Kidney (tissue), 14 donors: ENCODE measurements around the gene KMT2C. TPM values are rescaled to one million over a fixed set of nuclear protein-coding genes. Genes with fewer than 3 reads are reported as not detected.
"Not testable (repeated sequence)": the region's sequence is repeated elsewhere in the genome, so short reads cannot be mapped to it uniquely, and the experiment has no call there.

Experiments
- DNase-seq, 5 donors: peaks; one replicate each; pipeline ENCODE4 v3.0.0-alpha.2; 2013 to 2020
- FAIRE-seq: peaks from 2 replicates; lab custom pipeline; 2012; peaks lifted over from hg19 to GRCh38; lab: Jason Lieb, UNC
- H3K27ac ChIP-seq, 2 donors: one replicate each; pipeline ENCODE4 v1.7.0; 2013; ENCODE audit warnings: low read depth in 2 of 2, low read length in 2 of 2, inconsistent platforms in 1 of 2
- H3K27me3 ChIP-seq: one replicate; pipeline ENCODE4 v1.7.1; 2013; ENCODE audit warnings: low read length, inconsistent platforms; ENCODE audit not compliant: control insufficient read depth, insufficient read depth
- H3K36me3 ChIP-seq, 3 donors: one replicate each; pipeline versions ENCODE4 v1.7.0 to v1.7.1; 2013; ENCODE audit warnings: low read length in 3 of 3, control low read depth in 1 of 3, inconsistent platforms in 1 of 3; ENCODE audit not compliant: insufficient read depth in 3 of 3, control insufficient read depth in 2 of 3
- H3K4me1 ChIP-seq, 3 donors: one replicate each; pipeline versions ENCODE4 v1.7.0 to v1.7.1; 2013; ENCODE audit warnings: low read length in 3 of 3, inconsistent platforms in 1 of 3, low read depth in 1 of 3; ENCODE audit not compliant: control insufficient read depth in 2 of 3, insufficient read depth in 2 of 3
- H3K4me3 ChIP-seq, 3 donors: one replicate each; pipeline versions ENCODE4 v1.7.0 to v1.8.1; 2013; ENCODE audit warnings: low read length in 3 of 3, control low read depth in 1 of 3, inconsistent platforms in 1 of 3
- H3K9ac ChIP-seq, 3 donors: one replicate each; pipeline versions ENCODE4 v1.7.0 to v1.7.1; 2013; ENCODE audit warnings: low read length in 3 of 3, control low read depth in 1 of 3, inconsistent platforms in 1 of 3
- H3K9me3 ChIP-seq, 3 donors: one replicate each; pipeline versions ENCODE4 v1.7.0 to v1.7.1; 2013; ENCODE audit warnings: low read length in 3 of 3, control low read depth in 1 of 3, inconsistent platforms in 1 of 3; ENCODE audit not compliant: control insufficient read depth in 2 of 3, insufficient read depth in 1 of 3
- intact Hi-C: fragments of 100-400 bp; cut with DNase I; formaldehyde crosslinking; loops from one replicate; pipeline ENCODE4 v1.11.1; 2022
- polyA plus RNA-seq: library from polyadenylated mRNA; stranded (reverse); fragments of 350-450 nt; fragmentation: Illumina TruSeq; extraction: RNeasy Lipid Tissue Mini Kit (QIAGEN cat#74804); gene quantifications from one replicate; pipeline ENCODE4 v1.2.3, GENCODE V29; 2014; ENCODE audit warnings: low read depth, low replicate concordance; ENCODE audit not compliant: insufficient read depth
- total RNA-seq: library from RNA; stranded (reverse); fragmentation: NEBNext Ultra II Directional; extraction: Animal tissue kit (Norgen Biotek cat#: 25700); gene quantifications from one replicate; pipeline ENCODE4 v1.2.1, GENCODE V29; 2021
- TF ChIP-seq, protein P1 (sequence below): IDR thresholded peaks from 3 replicates; pipeline ENCODE4 v1.5.1; 2012; ENCODE audit warnings: mild to moderate bottlenecking, moderate library complexity, borderline replicate concordance; ENCODE audit not compliant: insufficient read depth; ENCODE audit errors: extremely low read depth
- donor health status: control.
- donor health status: control.
- donor health status: control.
- donor health status: control.
- donor health status: control.
- donor health status: DM: yes; HTN: yes; CAD: no.
- donor health status: Normal renal cell carcinoma (clear cell type).

Gene KMT2C
- total and polyA plus RNA-seq, 2 donors from 2014 or later, result 4.8 to 102 TPM

DNA sequence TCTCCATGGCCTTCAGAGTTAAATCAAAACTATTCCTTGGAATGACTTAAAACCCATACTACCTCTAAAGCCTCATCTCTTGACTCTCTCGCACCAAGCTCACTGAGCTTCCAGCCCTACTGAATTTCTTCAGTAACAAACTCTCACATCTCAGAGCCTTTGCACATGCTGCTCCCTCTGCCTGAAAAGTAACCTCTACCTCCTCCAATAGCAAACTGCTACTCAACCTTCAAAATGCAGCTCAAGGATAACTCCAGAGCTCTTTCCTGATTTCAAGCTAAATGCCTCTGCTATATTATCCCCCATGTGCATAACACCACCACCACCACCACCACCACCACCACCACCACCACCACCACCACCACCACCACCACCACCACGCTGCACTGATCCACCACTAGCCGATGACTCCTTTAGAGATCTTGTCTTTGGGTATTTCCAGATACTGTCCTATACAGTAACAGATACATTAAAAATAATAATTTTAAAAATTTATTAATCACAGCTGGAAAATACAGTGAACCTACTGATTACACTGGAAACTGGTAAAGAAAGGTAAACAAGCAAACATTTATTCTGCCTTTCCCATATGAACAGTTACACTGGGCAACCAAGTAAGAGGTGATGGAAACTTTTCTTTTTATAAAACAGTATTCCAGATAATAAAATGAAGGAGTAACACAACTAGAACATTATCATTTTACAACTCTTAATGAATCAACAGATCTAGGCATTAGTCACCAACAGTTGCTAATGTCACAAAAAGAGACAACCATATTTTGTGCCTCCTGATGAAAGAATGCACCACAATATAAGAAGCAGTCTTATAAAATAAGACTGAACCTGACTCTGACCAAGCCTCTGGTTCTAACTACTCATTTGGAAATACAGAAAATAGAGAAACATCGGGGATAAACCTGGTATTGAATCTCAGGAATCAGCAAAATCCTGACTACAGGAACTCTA is 51.3 kb downstream of the KMT2C start:
- H3K9me3 ChIP-seq, result not testable (repeated sequence)

DNA sequence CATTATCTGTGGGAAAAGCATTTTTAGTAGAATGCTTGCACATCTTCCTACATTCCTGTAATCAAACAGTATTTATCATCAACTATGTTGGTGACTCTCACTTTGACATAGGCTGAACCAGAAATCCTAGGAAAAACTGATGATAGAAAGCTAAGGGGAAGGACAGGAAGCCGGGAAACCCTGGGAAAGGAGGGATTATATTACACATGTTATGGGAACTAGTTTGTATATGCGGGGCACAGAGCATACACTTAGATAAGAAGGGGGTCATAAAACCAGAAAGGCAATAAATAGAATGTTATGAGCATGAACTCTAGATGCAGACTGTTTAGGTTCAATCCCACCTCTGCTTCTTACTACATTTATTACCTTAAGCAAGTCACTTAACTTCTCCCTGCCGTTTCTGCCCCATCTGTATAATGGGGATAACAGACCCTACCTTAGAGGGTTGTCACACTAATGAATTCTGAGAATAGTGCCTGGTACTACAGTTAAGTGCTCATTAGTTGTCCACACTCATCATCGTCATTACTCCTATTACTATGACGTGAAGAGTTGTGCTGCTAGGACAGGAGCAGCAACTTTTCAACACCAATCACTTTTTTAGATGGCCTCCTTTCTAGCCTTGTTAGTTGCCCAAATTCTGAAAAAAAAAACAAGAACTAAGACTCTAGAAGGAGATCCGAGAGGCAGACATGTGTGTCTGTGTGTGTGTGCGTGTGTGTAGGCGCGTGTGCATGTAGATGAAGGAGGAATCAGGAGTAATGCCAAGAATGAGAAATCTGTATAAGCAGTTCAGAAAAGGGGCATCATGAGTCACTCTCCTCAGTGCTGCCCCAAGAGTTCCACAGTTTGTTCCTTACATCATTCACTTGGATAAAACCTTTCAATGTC is 52.2 kb downstream of the KMT2C start:
- Histone ChIP-seq H3K36me3 (no peaks in the 10 kb centered on the region), H3K4me3 (no peak overlapping the region), H3K4me1 (no peaks in the 10 kb centered on the region), H3K9ac (no peak overlapping the region), H3K27ac (no peak overlapping the region), H3K9me3 (no peaks in the 10 kb centered on the region), H3K27me3 (no peaks in the 10 kb centered on the region)
- intact Hi-C loops, result no loop called here
- TF ChIP-seq, protein P1, sequence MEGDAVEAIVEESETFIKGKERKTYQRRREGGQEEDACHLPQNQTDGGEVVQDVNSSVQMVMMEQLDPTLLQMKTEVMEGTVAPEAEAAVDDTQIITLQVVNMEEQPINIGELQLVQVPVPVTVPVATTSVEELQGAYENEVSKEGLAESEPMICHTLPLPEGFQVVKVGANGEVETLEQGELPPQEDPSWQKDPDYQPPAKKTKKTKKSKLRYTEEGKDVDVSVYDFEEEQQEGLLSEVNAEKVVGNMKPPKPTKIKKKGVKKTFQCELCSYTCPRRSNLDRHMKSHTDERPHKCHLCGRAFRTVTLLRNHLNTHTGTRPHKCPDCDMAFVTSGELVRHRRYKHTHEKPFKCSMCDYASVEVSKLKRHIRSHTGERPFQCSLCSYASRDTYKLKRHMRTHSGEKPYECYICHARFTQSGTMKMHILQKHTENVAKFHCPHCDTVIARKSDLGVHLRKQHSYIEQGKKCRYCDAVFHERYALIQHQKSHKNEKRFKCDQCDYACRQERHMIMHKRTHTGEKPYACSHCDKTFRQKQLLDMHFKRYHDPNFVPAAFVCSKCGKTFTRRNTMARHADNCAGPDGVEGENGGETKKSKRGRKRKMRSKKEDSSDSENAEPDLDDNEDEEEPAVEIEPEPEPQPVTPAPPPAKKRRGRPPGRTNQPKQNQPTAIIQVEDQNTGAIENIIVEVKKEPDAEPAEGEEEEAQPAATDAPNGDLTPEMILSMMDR, result no peak
- FAIRE-seq (no peak), DNase-seq (no peak)

More for the DNA sequence above, 51.3 kb downstream of the KMT2C start:
- intact Hi-C loops, H3K9ac ChIP-seq, H3K4me1 ChIP-seq, H3K27me3 ChIP-seq, FAIRE-seq, H3K27ac ChIP-seq, H3K36me3 ChIP-seq, DNase-seq, H3K4me3 ChIP-seq: not testable (repeated sequence)

DNA sequence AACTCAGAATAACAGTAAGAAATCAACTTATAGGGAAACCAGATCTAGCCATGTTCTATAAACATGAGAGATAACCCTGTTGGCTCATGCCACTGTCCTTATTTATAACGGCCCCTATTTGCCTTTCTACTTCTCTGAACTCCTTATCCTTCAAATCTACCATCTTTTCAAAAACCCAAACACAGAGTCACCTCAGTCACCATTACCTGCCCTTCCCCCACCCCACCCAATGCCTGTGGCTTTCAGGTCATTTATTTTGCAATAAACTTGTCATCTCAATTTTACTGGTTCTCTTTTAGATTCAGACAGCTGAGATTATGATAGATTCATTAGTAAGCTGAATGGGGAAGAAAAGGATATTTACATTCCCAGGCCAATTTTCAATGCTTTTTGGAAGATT is 53.6 kb downstream of the KMT2C start:
- H3K9me3 ChIP-seq, result no peaks in the 10 kb centered on the region
- no peak overlapping the region for H3K9ac ChIP-seq
- TF ChIP-seq, protein P1, result no peak
- H3K27ac ChIP-seq, result no peak overlapping the region
- FAIRE-seq (no peak), DNase-seq (no peak)
- no peak overlapping the region for H3K4me3 ChIP-seq
- no peaks in the 10 kb centered on the region for H3K4me1 ChIP-seq
- intact Hi-C loops, result no loop called here
- H3K27me3 ChIP-seq, result no peaks in the 10 kb centered on the region
- no peaks in the 10 kb centered on the region for H3K36me3 ChIP-seq

DNA sequence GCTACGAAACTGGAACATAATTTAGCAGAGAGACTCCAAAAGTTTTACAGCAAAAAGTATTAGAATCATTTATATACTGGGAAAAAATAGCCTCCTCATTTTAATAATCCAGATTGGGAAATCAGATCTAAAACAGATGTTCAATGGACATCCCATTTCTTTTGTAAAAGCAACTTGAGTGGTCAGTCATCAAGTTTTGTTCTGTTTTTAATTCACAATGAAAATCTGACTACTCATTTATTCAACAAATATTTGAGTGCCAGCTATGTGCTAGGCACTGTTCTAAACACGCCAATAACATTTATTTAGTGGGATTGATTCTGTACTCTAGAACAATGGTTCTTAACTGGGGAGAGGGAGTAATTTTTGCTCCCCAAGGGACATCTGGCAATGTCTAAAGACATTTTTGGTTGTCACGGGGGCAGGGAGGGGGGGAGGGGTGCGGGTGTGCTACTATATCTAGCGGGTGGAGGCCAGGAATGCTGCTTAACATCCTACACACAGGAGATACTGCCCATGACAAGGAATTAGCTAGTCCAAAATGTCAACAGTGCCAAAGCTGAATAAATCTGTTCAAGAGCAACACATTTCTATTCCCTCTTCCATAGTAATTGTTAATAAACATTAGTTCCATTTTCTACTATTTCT is 54.7 kb downstream of the KMT2C start:
- H3K4me1 ChIP-seq, H3K27ac ChIP-seq, H3K27me3 ChIP-seq, H3K36me3 ChIP-seq, FAIRE-seq, H3K4me3 ChIP-seq, H3K9ac ChIP-seq, intact Hi-C loops, H3K9me3 ChIP-seq, DNase-seq: not testable (repeated sequence)

DNA sequence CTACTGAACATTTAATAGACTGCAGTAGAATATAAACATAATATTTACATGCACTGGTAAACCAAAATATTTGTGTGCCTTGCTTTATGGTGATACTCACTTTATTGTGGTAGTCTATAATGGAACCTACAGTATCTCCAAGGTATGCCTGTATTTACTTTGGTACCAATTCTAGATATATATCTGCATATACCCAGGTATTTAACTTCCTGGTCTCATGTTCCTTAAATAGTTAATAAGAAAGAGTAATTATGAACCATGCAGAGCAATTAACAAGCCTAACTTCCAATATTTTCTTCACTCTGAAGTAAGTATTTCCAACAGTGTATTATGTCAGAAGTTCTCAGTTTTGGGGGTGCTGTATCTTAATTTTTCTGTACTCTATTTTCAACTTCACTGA is 57.3 kb downstream of the KMT2C start:
- intact Hi-C loops, FAIRE-seq, H3K4me3 ChIP-seq, DNase-seq, H3K4me1 ChIP-seq, H3K36me3 ChIP-seq, H3K9ac ChIP-seq, H3K27me3 ChIP-seq, H3K9me3 ChIP-seq, H3K27ac ChIP-seq: not testable (repeated sequence)
